HG03039 (cell line): ENCODE data around the gene COL23A1.

Source experiments
- ATAC-seq: cut with Tn5 transposase; IDR thresholded peaks from one replicate; pipeline ENCODE4 v1.9.1; 2021; ENCODE audit warnings: mild to moderate bottlenecking, moderate library complexity; ENCODE audit not compliant: unreplicated experiment

COL23A1 gene

GRCh38 chr5:178557416-178557815 is 32.8 kb downstream of the COL23A1 start:
- ATAC-seq = no peak

- no peak for ATAC-seq
Measured at GRCh38 chr5:178555771-178556211, 34.4 kb downstream of the COL23A1 start.

- no peak for ATAC-seq
Measured at GRCh38 chr5:178555005-178555404, 35.2 kb downstream of the COL23A1 start.

DNA sequence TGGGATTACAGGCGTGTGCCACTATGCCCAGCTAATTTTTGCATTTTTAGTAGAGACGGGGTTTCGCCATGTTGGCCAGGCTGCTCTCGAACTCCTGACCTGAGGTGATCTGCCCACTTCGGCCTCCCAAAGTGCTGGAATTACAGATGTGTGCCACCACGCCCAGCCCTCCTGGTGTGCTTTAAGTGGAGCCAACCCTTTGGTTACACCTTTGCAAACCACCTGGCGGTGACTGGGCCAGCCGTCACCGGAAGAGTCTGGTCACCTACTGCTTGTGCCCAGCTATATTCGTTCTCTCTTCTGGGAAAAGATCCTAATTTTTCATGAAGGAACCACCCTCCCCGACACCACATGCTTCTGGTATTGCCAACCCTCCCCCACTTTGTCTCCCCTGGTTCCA is 35.9 kb downstream of the COL23A1 start:
- ATAC-seq = no peak

DNA sequence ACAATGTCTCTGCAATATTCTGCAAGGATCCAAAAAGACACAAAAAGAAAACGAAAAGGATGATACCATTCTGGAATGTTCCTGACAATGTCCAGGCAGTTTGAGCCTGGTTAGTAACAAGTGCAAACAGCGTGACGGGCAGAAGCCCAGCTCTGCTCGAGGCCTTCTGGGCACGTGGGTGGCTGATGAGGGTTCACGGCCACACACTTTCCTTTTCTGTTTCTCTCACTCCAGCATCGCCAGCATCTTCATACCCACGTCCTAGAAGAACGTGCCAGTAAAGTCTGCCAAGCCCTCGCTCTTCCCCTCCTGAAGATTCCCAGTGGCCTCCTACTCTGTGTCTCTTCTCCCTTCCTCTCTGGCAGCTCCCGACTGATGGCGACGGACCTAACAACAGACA is 36.7 kb downstream of the COL23A1 start:
- ATAC-seq = no peak

DNA sequence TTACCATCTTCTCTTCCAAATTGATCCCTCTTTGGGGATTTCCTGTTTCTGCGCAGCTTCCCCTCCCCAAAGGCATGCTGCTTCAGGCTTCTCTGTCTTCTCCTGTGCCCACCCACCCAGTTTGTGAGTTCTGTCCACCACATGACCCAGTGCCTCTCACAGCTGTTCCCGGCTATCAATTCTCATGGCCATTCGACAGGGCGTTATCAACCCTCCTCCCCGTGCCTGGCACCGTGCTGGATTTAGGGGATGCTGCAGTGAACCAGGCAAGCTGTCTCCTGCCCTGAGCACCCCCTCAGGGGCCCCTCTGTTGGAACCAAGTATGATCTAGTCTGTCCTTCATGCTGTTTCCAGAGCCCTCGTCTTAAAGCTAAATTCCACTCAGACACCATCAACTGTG is 38.7 kb downstream of the COL23A1 start:
- ATAC-seq = no peak

- ATAC-seq = no peak
Measured at GRCh38 chr5:178551059-178551458, 39.1 kb downstream of the COL23A1 start.

DNA sequence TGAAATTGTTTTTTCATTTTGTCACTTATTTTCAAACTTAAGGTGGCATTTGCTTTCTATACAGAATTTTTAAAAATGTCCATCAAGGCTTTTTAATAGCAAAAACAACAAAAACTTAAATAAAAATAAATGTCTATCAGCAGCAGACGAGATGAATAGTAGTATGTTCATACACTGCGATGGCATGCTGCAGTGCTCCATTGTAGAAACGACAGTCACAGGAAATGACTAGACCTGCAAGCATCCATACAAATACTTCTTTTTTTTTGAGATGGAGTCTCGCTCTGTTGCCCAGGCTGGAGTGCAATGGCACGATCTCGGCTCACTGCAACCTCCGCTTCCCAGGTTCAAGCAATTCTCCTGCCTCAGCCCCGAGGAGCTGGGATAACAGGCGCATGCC is 41.4 kb downstream of the COL23A1 start:
- no peak for ATAC-seq

DNA sequence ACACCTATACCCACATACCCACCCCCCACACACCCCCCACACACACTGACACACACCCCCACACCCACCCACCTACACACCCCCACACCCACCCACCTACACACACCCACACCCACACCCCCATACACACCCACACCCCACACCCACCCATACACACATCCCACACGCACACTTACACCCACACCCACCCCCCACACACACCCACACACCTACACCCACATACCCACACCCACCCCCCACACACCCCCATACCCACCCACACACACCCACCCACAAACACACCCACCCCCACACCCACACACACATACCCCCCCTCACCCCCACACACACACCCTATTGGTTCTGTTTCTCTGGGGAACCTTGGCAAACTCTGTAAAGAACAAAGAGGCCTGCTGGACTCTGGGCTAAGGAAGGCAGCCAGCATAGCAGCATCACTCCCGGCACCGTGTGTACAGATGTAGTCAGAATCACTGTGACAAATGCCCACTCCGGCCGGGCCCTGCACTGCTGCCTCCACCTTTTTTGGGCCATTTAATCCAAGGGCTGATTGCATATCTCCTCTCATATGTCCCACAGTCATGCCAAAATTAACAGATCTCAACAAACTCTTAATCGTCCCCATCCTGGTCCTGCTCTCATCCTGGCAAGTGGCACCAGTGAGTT is 42.3 kb downstream of the COL23A1 start:
- no peak for ATAC-seq

GRCh38 chr5:178547052-178547666 is 43.0 kb downstream of the COL23A1 start:
- no peak for ATAC-seq

- ATAC-seq = no peak
Measured at GRCh38 chr5:178546675-178547033, 43.5 kb downstream of the COL23A1 start.

- no peak for ATAC-seq
Measured at GRCh38 chr5:178545941-178546674, 44.1 kb downstream of the COL23A1 start.

GRCh38 chr5:178545176-178545575 is 45.0 kb downstream of the COL23A1 start:
- no peak for ATAC-seq

DNA sequence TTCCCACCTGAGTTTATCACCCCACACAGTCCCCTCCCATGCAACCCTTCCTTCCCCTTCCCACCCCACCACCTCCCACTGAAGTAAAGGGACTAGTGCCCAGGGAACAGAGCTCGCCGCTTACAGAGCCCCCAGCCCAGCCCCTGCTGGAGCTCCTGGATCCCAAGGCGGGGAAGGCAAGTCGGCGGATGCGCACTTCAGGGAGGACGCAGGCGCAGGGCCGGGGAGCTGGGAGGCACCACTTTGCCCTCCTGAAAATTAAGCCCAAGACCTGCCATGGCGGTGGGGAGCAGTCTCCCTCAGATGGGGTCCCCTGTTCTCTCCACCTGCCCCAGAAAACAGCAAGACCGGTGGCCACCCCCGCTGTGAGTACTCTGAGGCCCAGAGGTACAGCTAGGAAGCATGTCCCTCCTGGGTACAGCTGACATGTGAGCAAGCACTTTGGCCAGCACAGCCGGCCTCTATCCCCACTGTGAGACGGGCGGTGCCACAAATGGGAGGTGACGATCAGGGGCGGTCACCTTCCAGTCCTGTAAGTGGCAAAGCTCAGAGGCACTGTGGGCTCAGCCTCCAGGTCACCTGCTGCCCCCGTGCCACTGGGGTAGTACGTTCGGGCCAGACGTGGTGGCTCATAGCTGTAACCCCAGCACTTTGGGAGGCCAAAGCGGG is 45.9 kb downstream of the COL23A1 start:
- no peak for ATAC-seq

DNA sequence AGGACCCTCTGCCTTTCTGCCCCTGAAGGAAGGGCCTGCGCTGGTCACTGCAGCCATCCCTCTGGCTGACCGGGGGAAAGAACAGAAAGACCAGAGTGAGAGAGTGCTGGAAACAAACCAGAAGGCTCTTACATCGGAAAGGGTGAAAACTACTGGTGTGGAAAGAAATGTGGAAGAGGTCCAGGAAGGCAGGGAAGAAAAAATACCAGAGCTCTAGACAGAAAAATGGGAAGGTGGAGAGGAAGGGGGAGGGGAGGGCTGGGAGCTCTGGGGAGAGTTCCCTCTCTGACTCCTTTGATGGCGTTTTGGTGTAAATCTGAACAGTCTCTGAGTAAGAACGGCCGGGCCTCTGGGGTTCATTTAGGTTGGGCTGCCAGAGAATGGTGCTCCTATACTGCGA is 47.7 kb downstream of the COL23A1 start:
- no peak for ATAC-seq

DNA sequence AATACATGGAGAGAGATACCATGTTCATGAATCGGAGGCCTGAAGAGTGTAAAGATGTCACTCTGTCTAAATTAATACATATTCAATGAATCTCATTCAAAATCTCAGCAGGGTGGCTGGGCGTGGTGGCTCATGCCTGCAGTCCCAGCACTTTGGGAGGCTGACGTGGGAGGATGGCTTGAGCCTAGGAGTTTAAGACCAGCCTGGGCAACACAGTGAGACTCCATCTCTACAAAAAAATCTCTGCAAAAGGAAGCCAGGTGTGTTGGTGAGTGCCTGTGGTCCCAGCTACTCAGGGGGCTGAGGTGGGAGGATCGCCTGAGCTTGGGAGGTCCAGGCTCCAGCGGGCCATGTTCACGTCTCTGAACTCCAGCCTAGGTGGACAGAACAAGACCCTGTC is 49.7 kb downstream of the COL23A1 start:
- no peak for ATAC-seq

DNA sequence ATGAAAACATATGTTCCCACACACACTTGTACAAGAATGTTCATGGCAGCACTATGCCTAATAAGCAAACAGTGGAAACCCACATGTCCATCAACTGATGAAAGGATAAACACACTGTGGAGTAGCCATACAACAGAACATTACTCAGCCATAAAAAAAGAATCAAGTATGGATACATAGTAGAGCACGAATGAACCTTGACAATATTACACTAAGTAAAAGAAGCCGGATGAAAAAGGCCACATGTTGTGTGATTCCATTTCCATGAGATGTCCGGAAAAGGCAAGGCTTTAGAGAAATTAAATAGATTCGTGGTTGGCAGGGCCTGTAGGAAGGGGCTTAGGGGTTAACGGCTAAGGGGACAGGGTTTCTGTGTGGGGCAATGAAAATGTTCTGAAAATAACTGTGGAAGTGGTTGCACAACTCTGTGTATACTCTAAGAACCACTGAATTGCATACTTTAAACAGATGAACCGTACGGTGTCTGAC is 51.4 kb downstream of the COL23A1 start:
- no peak for ATAC-seq

GRCh38 chr5:178537467-178538371 is 52.5 kb downstream of the COL23A1 start:
- no peak for ATAC-seq

DNA sequence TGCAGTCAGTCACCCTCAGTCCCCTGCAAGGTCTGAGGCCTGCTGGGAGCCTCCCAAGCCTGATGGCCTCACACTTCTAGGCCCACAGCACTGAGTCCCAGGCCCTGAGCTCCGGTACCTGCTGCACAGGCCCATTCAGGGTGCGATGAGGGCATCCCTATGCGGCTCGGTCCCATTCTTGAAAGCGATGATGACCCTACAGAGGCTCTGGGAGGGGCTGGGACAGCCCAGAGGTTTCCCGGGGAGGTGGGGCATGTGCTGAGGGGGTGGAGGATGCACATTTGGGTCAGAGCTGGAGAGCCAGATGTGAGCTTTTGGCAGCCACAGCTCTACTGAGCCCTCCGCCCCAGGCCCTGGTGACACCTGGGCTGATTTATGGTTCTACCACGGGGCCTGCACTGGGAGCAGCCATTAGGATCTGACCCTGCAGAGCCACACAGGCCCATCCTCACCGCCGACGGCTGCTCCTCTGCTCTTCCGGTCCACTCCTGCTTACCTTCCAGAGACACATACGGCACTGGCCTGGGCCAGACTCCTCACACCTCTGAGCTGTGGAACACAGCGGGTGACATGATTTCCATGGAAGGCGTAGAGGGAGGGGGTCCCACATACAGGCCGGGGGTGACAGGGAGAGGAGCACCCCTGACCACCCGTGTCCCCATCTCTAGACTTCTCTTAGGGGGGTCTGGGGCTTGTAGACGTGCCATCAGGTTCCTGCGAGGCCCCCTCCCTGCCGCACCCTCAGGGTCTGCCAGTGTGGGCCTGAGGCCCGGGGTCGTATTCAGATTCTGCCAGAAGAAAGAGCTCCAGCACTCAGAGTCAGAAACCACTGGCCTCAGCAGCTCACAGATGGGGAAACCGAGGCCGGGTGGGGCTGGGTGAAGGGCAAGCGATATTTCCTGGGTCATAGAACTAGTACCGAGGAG is 53.4 kb downstream of the COL23A1 start:
- ATAC-seq = no peak
